ENCODE measurements around the gene PPDPF. TPM values are rescaled to one million over a fixed set of nuclear protein-coding genes. Genes with fewer than 3 reads are reported as not detected.

The PPDPF gene
- total RNA-seq, 1 donor from 2014 or later = 4.1 TPM

GRCh38 chr20:63501818-63502670 is 18.5 kb upstream of the PPDPF start:
- no peaks in the 10 kb centered on the region for H3K9me3 ChIP-seq (ENCODE audit: low read depth)
- Mint-ChIP-seq H3K9me3 (peaks cover 17% of the 10 kb centered on the region), H3K4me3 (no peak overlapping the region), H3K27ac (no peak overlapping the region), H3K4me1 (peaks cover 8% of the 10 kb centered on the region), H3K27me3 (ENCODE audit: insufficient read depth, low read depth) (peaks cover 19% of the 10 kb centered on the region), H3K36me3 (no peaks in the 10 kb centered on the region)
- no peak overlapping the region for H2AFZ ChIP-seq (replicated peaks)
- H3K9ac ChIP-seq = no peak overlapping the region
- H3K27me3 ChIP-seq = peaks cover 79% of the 10 kb centered on the region
- H3F3A ChIP-seq (ENCODE audit: low read depth) = peaks cover 6% of the 10 kb centered on the region
- H3K36me3 ChIP-seq = no peaks in the 10 kb centered on the region
- DNase-seq (ENCODE audit: low spot score) = peak; percentile 48
- H4K20me1 ChIP-seq (ENCODE audit: low read depth) = peaks cover 13% of the 10 kb centered on the region
- no peak overlapping the region for H3K27ac ChIP-seq
- peak overlapping the region; percentile 22 for H3K4me2 ChIP-seq
- H3K79me2 ChIP-seq (ENCODE audit: low read depth) = no peaks in the 10 kb centered on the region
- TF ChIP-seq, protein P1, sequence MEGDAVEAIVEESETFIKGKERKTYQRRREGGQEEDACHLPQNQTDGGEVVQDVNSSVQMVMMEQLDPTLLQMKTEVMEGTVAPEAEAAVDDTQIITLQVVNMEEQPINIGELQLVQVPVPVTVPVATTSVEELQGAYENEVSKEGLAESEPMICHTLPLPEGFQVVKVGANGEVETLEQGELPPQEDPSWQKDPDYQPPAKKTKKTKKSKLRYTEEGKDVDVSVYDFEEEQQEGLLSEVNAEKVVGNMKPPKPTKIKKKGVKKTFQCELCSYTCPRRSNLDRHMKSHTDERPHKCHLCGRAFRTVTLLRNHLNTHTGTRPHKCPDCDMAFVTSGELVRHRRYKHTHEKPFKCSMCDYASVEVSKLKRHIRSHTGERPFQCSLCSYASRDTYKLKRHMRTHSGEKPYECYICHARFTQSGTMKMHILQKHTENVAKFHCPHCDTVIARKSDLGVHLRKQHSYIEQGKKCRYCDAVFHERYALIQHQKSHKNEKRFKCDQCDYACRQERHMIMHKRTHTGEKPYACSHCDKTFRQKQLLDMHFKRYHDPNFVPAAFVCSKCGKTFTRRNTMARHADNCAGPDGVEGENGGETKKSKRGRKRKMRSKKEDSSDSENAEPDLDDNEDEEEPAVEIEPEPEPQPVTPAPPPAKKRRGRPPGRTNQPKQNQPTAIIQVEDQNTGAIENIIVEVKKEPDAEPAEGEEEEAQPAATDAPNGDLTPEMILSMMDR (IDR thresholded peaks at IDR 0.05) = no peak
- no peak for TF ChIP-seq EZH2phosphoT487 (IDR thresholded peaks at IDR 0.05)
- no peak for TF ChIP-seq EZH2 (IDR thresholded peaks at IDR 0.05)
- no peak overlapping the region for H3K4me3 ChIP-seq
- H3K4me1 ChIP-seq = no peaks in the 10 kb centered on the region

GRCh38 chr20:63502671-63503172 is 17.8 kb upstream of the PPDPF start:
- Mint-ChIP-seq H3K4me1 (peaks cover 7% of the 10 kb centered on the region), H3K36me3 (no peaks in the 10 kb centered on the region), H3K27ac (no peak overlapping the region), H3K27me3 (ENCODE audit: insufficient read depth, low read depth) (peaks cover 13% of the 10 kb centered on the region), H3K9me3 (peaks cover 18% of the 10 kb centered on the region), H3K4me3 (no peak overlapping the region)
- no peaks in the 10 kb centered on the region for H3K4me1 ChIP-seq
- H3F3A ChIP-seq (ENCODE audit: low read depth) = peaks cover 6% of the 10 kb centered on the region
- no peak overlapping the region for H3K4me3 ChIP-seq
- no peak overlapping the region for H3K9ac ChIP-seq
- TF ChIP-seq, protein P1 (IDR thresholded peaks at IDR 0.05) = no peak
- no peak for TF ChIP-seq EZH2phosphoT487 (IDR thresholded peaks at IDR 0.05)
- no peak for TF ChIP-seq EZH2 (IDR thresholded peaks at IDR 0.05)
- no peaks in the 10 kb centered on the region for H3K9me3 ChIP-seq (ENCODE audit: low read depth)
- no peak for DNase-seq (ENCODE audit: low spot score)
- peaks cover 6% of the 10 kb centered on the region for H4K20me1 ChIP-seq (ENCODE audit: low read depth)
- H3K27ac ChIP-seq = no peak overlapping the region
- no peak overlapping the region for H2AFZ ChIP-seq (replicated peaks)
- peaks cover 73% of the 10 kb centered on the region for H3K27me3 ChIP-seq
- H3K79me2 ChIP-seq (ENCODE audit: low read depth) = no peaks in the 10 kb centered on the region
- no peaks in the 10 kb centered on the region for H3K36me3 ChIP-seq
- H3K4me2 ChIP-seq = no peak overlapping the region

- no peaks in the 10 kb centered on the region for H3K36me3 ChIP-seq
- H3K79me2 ChIP-seq (ENCODE audit: low read depth) = no peaks in the 10 kb centered on the region
- no peak overlapping the region for H3K9ac ChIP-seq
- Mint-ChIP-seq H3K4me3 (no peak overlapping the region), H3K36me3 (peaks cover 3% of the 10 kb centered on the region), H3K27me3 (ENCODE audit: insufficient read depth, low read depth) (peaks cover 11% of the 10 kb centered on the region), H3K4me1 (peaks cover 7% of the 10 kb centered on the region), H3K9me3 (peaks cover 25% of the 10 kb centered on the region), H3K27ac (no peak overlapping the region)
- H3F3A ChIP-seq (ENCODE audit: low read depth) = peaks cover 6% of the 10 kb centered on the region
- no peak for TF ChIP-seq EZH2 (IDR thresholded peaks at IDR 0.05)
- TF ChIP-seq, protein P1 (IDR thresholded peaks at IDR 0.05) = no peak
- no peak for TF ChIP-seq EZH2phosphoT487 (IDR thresholded peaks at IDR 0.05)
- no peaks in the 10 kb centered on the region for H3K9me3 ChIP-seq (ENCODE audit: low read depth)
- H3K4me2 ChIP-seq = no peak overlapping the region
- no peak overlapping the region for H3K4me3 ChIP-seq
- H3K4me1 ChIP-seq = no peaks in the 10 kb centered on the region
- H3K27me3 ChIP-seq = peaks cover 65% of the 10 kb centered on the region
- no peak for DNase-seq (ENCODE audit: low spot score)
- peaks cover 3% of the 10 kb centered on the region for H4K20me1 ChIP-seq (ENCODE audit: low read depth)
- no peak overlapping the region for H2AFZ ChIP-seq (replicated peaks)
- no peak overlapping the region for H3K27ac ChIP-seq
Observed at GRCh38 chr20:63503524-63503923, 17.0 kb upstream of the PPDPF start.
